GM12878 (cell line): ENCODE results near the gene MFAP2.

Experiments
- CBX5 ChIP-seq: sonication (generic); IDR thresholded peaks from 2 replicates; pipeline ENCODE4 v1.6.1; 2016; ENCODE audit warnings: low read depth, moderate library complexity, mild to moderate bottlenecking, inconsistent platforms
- CHD2 ChIP-seq: IDR thresholded peaks from 2 replicates; pipeline ENCODE4 v1.6.1; 2011; ENCODE audit warnings: low read depth, low read length, improper control_type of control experiment, borderline replicate concordance
- EZH2 ChIP-seq: IDR thresholded peaks from 2 replicates; pipeline ENCODE4 v1.6.1; 2012; ENCODE audit warnings: low read depth, mild to moderate bottlenecking, control low read depth, inconsistent platforms, low read length, borderline replicate concordance; ENCODE audit not compliant: control insufficient read depth
- HDGF ChIP-seq: fragments of 450-650 bp; IDR thresholded peaks from 2 replicates; pipeline ENCODE4 v1.6.1; 2016; ENCODE audit warnings: antibody characterized with exemption
- KDM1A ChIP-seq: fragments of 200-600 bp; sonication (generic); IDR thresholded peaks from 2 replicates; pipeline ENCODE4 v1.6.1; 2016; ENCODE audit warnings: borderline replicate concordance
- MXI1 ChIP-seq: fragments of 150-350 bp; IDR thresholded peaks from 2 replicates; pipeline ENCODE4 v1.6.1; 2011; ENCODE audit warnings: low read depth, mild to moderate bottlenecking, inconsistent platforms, low read length, improper control_type of control experiment
- POLR2A ChIP-seq: IDR thresholded peaks from 2 replicates; pipeline ENCODE4 v1.6.1; 2011; ENCODE audit warnings: low read depth, mild to moderate bottlenecking, low read length
- POLR2AphosphoS5 ChIP-seq: IDR thresholded peaks from 2 replicates; pipeline ENCODE4 v1.6.1; 2011; ENCODE audit warnings: mild to moderate bottlenecking, low read length, inconsistent platforms
- TCF3 ChIP-seq: IDR thresholded peaks from 2 replicates; pipeline ENCODE4 v1.6.1; 2012; ENCODE audit warnings: low read depth, mild to moderate bottlenecking, low read length, borderline replicate concordance; ENCODE audit not compliant: insufficient read depth
- ZNF274 ChIP-seq: IDR thresholded peaks from one replicate; pipeline ENCODE4 v1.8.0; 2011; ENCODE audit not compliant: insufficient read length, insufficient read depth
- TF ChIP-seq, protein P1 (sequence below), 3 experiments: IDR thresholded peaks in 2 of 3; conservative IDR thresholded peaks in 1 of 3; 2 replicates each; pipeline ENCODE4 v1.5.1; 2011; ENCODE audit warnings: low read depth in 3 of 3, low read length in 3 of 3, mild to moderate bottlenecking in 3 of 3, control low read depth in 2 of 3, moderate library complexity in 2 of 3, inconsistent platforms in 1 of 3, mixed read lengths in 1 of 3; ENCODE audit not compliant: control insufficient read depth in 2 of 3, insufficient read depth in 1 of 3; ENCODE audit errors: extremely low read depth in 1 of 3
- TF ChIP-seq, protein P2 (sequence below): fragments of 150-350 bp; IDR thresholded peaks from 2 replicates; pipeline ENCODE4 v1.6.1; 2016; ENCODE audit warnings: low read depth, low read length

DNA sequence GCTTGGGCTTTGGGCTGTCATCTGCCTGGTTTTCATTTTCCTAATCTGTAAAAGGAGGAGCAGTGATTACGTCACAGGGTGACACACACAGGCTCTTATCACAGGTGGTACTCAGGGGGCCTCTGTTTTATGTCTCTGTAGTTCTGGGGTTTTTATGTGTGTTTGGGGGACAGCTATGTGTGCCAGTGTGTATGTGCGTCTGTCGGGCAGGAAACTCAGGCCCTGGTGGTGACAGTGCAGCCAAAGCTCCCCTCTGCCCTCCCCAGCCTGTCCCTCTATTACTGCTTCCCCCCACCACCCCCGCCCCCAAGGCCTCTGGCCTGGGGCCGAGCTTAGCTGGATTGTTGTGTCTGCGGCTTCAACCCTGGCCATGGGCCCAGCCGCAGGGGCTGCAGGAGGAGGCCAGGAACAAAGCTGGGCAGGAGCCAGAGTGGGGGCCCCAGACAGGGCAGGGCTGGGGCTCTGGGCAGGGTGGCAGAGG is 13.3 kb downstream of the MFAP2 start:
- TF ChIP-seq CHD2 (no peak), CBX5 (no peak), TCF3 (no peak), HDGF (no peak), POLR2A (no peak), ZNF274 (no peak), POLR2AphosphoS5 (no peak), MXI1 (no peak), KDM1A (no peak), EZH2 (no peak)
- TF ChIP-seq, protein P1, sequence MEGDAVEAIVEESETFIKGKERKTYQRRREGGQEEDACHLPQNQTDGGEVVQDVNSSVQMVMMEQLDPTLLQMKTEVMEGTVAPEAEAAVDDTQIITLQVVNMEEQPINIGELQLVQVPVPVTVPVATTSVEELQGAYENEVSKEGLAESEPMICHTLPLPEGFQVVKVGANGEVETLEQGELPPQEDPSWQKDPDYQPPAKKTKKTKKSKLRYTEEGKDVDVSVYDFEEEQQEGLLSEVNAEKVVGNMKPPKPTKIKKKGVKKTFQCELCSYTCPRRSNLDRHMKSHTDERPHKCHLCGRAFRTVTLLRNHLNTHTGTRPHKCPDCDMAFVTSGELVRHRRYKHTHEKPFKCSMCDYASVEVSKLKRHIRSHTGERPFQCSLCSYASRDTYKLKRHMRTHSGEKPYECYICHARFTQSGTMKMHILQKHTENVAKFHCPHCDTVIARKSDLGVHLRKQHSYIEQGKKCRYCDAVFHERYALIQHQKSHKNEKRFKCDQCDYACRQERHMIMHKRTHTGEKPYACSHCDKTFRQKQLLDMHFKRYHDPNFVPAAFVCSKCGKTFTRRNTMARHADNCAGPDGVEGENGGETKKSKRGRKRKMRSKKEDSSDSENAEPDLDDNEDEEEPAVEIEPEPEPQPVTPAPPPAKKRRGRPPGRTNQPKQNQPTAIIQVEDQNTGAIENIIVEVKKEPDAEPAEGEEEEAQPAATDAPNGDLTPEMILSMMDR (IDR thresholded peaks at IDR 0.05 in 2 of 3, conservative IDR thresholded peaks at IDR 0.05 in 1 of 3; ENCODE audit: control insufficient read depth in 2 of 3, extremely low read depth in 1 of 3, insufficient read depth in 1 of 3, low read depth in 3 of 3, low read length in 3 of 3), result no peak
- TF ChIP-seq, protein P2, sequence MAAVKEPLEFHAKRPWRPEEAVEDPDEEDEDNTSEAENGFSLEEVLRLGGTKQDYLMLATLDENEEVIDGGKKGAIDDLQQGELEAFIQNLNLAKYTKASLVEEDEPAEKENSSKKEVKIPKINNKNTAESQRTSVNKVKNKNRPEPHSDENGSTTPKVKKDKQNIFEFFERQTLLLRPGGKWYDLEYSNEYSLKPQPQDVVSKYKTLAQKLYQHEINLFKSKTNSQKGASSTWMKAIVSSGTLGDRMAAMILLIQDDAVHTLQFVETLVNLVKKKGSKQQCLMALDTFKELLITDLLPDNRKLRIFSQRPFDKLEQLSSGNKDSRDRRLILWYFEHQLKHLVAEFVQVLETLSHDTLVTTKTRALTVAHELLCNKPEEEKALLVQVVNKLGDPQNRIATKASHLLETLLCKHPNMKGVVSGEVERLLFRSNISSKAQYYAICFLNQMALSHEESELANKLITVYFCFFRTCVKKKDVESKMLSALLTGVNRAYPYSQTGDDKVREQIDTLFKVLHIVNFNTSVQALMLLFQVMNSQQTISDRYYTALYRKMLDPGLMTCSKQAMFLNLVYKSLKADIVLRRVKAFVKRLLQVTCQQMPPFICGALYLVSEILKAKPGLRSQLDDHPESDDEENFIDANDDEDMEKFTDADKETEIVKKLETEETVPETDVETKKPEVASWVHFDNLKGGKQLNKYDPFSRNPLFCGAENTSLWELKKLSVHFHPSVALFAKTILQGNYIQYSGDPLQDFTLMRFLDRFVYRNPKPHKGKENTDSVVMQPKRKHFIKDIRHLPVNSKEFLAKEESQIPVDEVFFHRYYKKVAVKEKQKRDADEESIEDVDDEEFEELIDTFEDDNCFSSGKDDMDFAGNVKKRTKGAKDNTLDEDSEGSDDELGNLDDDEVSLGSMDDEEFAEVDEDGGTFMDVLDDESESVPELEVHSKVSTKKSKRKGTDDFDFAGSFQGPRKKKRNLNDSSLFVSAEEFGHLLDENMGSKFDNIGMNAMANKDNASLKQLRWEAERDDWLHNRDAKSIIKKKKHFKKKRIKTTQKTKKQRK, result no peak
